GM18873 (cell line): Measurements from ENCODE around the gene SLC17A4.

Experiments used
- ATAC-seq: cut with Tn5 transposase; IDR thresholded peaks from one replicate; pipeline ENCODE4 v1.9.1; 2021; ENCODE audit warnings: mild to moderate bottlenecking, moderate library complexity, moderate number of reproducible peaks; ENCODE audit not compliant: unreplicated experiment, low FRiP score

The SLC17A4 gene

DNA sequence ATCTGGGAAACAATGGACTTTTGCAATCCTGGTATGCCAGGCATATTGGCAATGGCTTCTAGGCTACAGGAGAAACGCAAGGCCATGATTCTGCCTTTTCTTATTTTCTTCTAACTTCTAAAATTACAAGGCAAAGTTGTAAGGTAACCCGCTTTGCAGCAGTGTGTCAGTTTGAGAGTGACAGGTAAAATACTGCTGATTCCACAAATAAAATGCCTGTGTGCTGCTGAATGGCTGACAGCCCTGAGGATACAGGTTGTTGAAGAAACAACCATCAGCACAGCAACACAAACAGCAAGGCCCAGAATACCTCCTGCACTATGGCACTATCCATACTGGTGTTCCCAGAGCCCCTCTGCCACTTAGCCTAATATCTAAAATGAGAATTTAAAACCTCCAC lies 40.2 kb downstream of the SLC17A4 start:
- no peak for ATAC-seq

- no peak for ATAC-seq
Observed at GRCh38 chr6:25801436-25801835, 46.9 kb downstream of the SLC17A4 start.

- no peak for ATAC-seq
Observed at GRCh38 chr6:25804804-25805203, 50.3 kb downstream of the SLC17A4 start.

DNA sequence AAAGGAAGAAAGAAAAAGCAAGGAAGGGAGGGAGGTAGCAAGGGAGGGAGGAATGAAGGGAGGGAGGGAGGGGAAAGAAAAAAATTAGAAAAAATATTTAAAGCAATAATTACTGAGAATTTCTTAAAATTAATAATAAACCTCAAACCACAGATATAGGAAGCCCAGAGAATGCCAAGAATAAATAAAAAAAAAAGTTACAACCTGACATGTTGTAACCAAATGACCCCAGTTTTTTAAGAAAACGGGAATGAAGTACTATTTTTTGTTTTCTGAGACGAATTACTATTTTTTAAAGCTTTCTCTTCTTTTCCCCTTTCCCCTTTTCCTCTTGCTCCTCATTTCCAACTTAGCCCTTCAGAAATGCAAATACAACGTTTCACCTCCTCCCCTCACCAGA lies 60.7 kb downstream of the SLC17A4 start:
- no peak for ATAC-seq

DNA sequence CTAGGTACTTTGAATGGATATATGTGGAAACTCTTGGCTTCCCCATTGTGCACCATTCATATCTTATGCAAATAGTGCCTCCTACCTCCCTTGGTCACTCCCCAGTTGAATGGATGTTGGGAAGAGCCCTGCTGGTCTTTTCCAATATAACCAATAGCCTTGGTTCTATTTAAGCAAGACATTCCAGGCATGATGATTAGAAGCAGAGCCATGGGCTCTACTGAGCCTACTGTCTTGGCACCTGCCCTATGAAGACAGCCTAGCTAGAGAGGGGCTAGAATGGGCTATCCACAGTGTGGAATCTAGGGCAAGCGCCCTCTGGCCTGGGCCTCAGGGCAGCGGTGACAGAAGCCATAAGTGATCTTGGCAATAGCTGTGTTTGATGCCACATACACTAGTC lies 61.7 kb downstream of the SLC17A4 start:
- no peak for ATAC-seq

GRCh38 chr6:25821341-25821740 lies 66.8 kb downstream of the SLC17A4 start:
- no peak for ATAC-seq

DNA sequence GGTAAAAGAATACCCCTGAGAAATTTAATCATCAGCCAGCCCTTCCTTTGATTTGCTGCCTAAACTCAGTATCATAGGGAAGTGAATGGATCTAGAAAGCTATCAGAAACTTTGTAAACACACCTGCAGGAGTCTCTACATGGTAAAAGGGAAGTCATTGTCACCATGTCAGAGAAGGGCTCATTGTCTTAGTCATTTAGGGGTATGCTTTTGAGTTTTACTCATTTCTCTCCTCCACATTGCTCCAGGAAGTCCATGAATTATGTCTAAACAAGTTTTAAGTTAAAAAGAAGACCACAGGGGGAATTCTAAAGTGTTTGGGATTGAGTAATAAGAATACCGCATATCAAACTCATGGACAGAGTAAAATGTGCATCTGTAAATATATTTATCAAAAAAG lies 74.8 kb downstream of the SLC17A4 start:
- peak; percentile 55 for ATAC-seq

DNA sequence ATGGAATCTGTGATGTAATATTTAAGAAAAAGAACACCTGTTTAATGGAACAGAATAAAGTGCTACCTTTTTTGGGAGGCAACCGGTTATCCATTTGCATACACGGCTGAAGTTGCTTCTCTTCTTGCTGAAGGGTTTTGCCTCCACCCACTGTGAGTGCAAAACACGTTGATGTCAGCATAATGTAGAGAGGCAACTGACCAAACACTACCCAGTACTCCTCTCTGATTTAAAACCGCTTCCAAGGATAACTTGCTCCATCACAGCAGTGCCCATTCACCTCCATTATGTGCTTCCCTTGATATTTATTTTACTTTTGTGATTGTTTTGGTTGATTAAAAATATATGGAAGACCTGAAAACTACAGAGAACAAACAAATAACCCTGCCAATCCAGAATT lies 75.9 kb downstream of the SLC17A4 start:
- ATAC-seq = no peak
